Body of pancreas (tissue), 4 donors: Measurements from ENCODE around the gene RPS21. TPM values are rescaled to one million over a fixed set of nuclear protein-coding genes. Genes with fewer than 3 reads are reported as not detected.

Experiments used
- ATAC-seq: fragments of 150-250 bp; one replicate; pipeline ENCODE4 v1.9.1; 2016
- DNase-seq, 4 donors: peaks; one replicate each; pipeline ENCODE4 v3.0.0-alpha.2; 2019
- H3K27ac ChIP-seq, 4 donors: fragments of 200-600 bp; sonication (generic); 1 replicate in 3 of 4; 2 replicates in 1 of 4; pipeline versions ENCODE4 v1.5.1 to v1.6.1; 2016 to 2019; ENCODE audit warnings: mild to moderate bottlenecking in 1 of 4, mixed read lengths in 1 of 4, moderate library complexity in 1 of 4
- H3K27me3 ChIP-seq, 2 donors: fragments of 200-600 bp; sonication (generic); one replicate each; pipeline ENCODE4 v1.6.0; 2016; ENCODE audit warnings: mild to moderate bottlenecking in 1 of 2
- H3K36me3 ChIP-seq, 2 donors: fragments of 200-600 bp; sonication (generic); replicated peaks in 1 of 2; 2 replicates each; pipeline ENCODE4 v1.5.1; 2016; ENCODE audit warnings: low read depth in 2 of 2; ENCODE audit not compliant: insufficient read depth in 1 of 2
- H3K4me1 ChIP-seq: fragments of 200-600 bp; sonication (generic); one replicate; pipeline ENCODE4 v1.6.0; 2016
- H3K4me3 ChIP-seq, 2 donors: fragments of 200-600 bp; sonication (generic); 1 replicate in 1 of 2; 2 replicates in 1 of 2; pipeline ENCODE4 v1.5.1; 2016 to 2019
- H3K9me3 ChIP-seq, 3 donors: fragments of 200-600 bp; sonication (generic); 1 replicate in 2 of 3; 2 replicates in 1 of 3; pipeline ENCODE4 v1.5.1; 2016
- CTCF ChIP-seq, 7 experiments: fragments of 450-650 bp in 4 of 7; fragments of 200-600 bp in 3 of 7; sonication (generic) in 3 of 7; IDR thresholded peaks; one replicate each; pipeline ENCODE4 v1.5.1; 2016 to 2019; ENCODE audit warnings: antibody characterized with exemption in 7 of 7
- POLR2A ChIP-seq, 3 donors: fragments of 450-650 bp; IDR thresholded peaks; one replicate each; pipeline ENCODE4 v1.6.1; 2016; ENCODE audit warnings: antibody characterized with exemption in 3 of 3, mild to moderate bottlenecking in 2 of 3
- WGBS, 2 donors: methylation state at CpG; one replicate each; pipeline ENCODE4 v1.1.5; 2017; 5-methylcytosine and 5-hydroxymethylcytosine counted together
- intact Hi-C: fragments of 100-400 bp; cut with DNase I; formaldehyde crosslinking; loops from one replicate; pipeline ENCODE4 v1.15.1; 2023
- total RNA-seq, 2 donors: library from RNA; depleted of rRNA; stranded (reverse); fragments of >200 nt; gene quantifications; one replicate each; pipeline ENCODE4 v1.1.0, GENCODE V29; 2016

RPS21 gene
- total RNA-seq, 2 donors from 2014 or later, result 654 to 656 TPM

- ATAC-seq, result no peak
- TF ChIP-seq CTCF (IDR thresholded peaks at IDR 0.05) (no peak), POLR2A (IDR thresholded peaks at IDR 0.05) (no peak)
- intact Hi-C loops, result no loop called here
- Histone ChIP-seq H3K27ac (no peak overlapping the region), H3K9me3 (no peaks in the 10 kb centered on the region), H3K4me3 (no peak overlapping the region), H3K27me3 (no peaks in the 10 kb centered on the region), H3K4me1 (peaks cover 26% of the 10 kb centered on the region), H3K36me3 (no peaks in the 10 kb centered on the region)
- DNase-seq, result no peak
- 78 to 81% methylated on average over 5 to 23 of the region's 23 CpGs for WGBS, 2 donors
Measured at GRCh38 chr20:62429455-62430310, 42.8 kb downstream of the RPS21 start.

GRCh38 chr20:62430311-62430853 lies 43.5 kb downstream of the RPS21 start:
- ATAC-seq (no peak), DNase-seq (no peak)
- Histone ChIP-seq H3K4me1 (peaks cover 26% of the 10 kb centered on the region), H3K27ac (no peak overlapping the region), H3K27me3 (no peaks in the 10 kb centered on the region), H3K4me3 (no peak overlapping the region), H3K36me3 (no peaks in the 10 kb centered on the region), H3K9me3 (no peaks in the 10 kb centered on the region)
- intact Hi-C loops, result no loop called here
- WGBS, 2 donors, result 20 to 54% methylated on average over 6 to 9 of the region's 10 CpGs
- TF ChIP-seq POLR2A (IDR thresholded peaks at IDR 0.05), result no peak
- TF ChIP-seq CTCF (IDR thresholded peaks at IDR 0.05), result no peak

GRCh38 chr20:62430866-62431447 lies 44.1 kb downstream of the RPS21 start:
- H3K4me3 ChIP-seq, result no peak overlapping the region
- no peak overlapping the region for H3K27ac ChIP-seq
- TF ChIP-seq POLR2A (IDR thresholded peaks at IDR 0.05) (no peak), CTCF (IDR thresholded peaks at IDR 0.05) (no peak)
- intact Hi-C loops, result no loop called here
- no peaks in the 10 kb centered on the region for H3K36me3 ChIP-seq
- 49 to 55% methylated on average over 23 of the region's 23 CpGs for WGBS, 2 donors
- no peaks in the 10 kb centered on the region for H3K9me3 ChIP-seq
- no peaks in the 10 kb centered on the region for H3K27me3 ChIP-seq
- peaks cover 26% of the 10 kb centered on the region for H3K4me1 ChIP-seq
- DNase-seq (no peak), ATAC-seq (no peak)

GRCh38 chr20:62433658-62434497 lies 47.0 kb downstream of the RPS21 start:
- no peak for TF ChIP-seq CTCF (IDR thresholded peaks at IDR 0.05)
- Histone ChIP-seq H3K4me3 (no peak overlapping the region), H3K36me3 (no peaks in the 10 kb centered on the region), H3K27ac (no peak overlapping the region), H3K9me3 (no peaks in the 10 kb centered on the region), H3K27me3 (no peaks in the 10 kb centered on the region), H3K4me1 (no peaks in the 10 kb centered on the region)
- intact Hi-C loops, result no loop called here
- WGBS, 2 donors, result 58 to 66% methylated on average over 25 to 32 of the region's 32 CpGs
- DNase-seq, result no peak
- ATAC-seq, result no peak
